GM21526 (cell line): ENCODE data around the gene PDF.
"Not testable (repeated sequence)": the region's sequence is repeated elsewhere in the genome, so short reads cannot be mapped to it uniquely, and the experiment has no call there.

Source experiments
- ATAC-seq: cut with Tn5 transposase; IDR thresholded peaks from one replicate; pipeline ENCODE4 v1.9.1; 2021; ENCODE audit warnings: moderate library complexity; ENCODE audit not compliant: unreplicated experiment, low FRiP score

Gene PDF

DNA sequence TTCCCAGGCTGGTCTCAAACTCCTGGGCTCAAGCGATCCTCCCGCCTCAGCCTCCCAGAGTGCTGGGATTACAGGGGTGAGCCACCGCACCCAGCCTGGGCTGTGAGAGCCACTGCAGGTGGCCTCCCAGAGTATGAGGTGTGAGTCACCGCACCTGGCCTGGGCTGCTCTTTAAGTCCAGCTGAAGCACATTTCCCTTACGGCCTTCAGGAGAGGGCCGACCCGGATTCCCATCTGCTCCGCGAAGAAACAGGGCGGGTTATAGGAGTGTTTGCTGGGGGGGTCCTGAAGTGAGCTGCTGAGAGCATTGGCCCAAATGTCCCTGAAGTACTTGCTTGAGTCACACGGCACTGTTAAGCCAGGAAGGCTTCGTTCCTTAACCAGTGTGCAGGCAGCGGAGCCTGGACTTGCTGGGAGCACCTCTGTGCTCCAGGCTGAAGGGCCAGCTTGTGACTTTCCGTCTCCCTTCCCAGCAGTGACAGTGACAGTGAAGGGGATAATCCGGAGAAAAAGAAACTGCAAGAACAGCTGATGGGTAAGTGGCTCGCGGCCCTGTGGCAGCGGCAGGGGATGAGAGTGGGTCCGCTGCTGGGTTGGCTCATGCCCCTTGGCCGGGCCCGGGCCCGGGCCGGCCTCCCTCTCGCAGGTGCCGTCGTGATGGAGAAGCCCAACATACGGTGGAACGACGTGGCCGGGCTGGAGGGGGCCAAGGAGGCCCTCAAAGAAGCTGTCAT lies 12.0 kb downstream of the PDF start:
- no peak for ATAC-seq

DNA sequence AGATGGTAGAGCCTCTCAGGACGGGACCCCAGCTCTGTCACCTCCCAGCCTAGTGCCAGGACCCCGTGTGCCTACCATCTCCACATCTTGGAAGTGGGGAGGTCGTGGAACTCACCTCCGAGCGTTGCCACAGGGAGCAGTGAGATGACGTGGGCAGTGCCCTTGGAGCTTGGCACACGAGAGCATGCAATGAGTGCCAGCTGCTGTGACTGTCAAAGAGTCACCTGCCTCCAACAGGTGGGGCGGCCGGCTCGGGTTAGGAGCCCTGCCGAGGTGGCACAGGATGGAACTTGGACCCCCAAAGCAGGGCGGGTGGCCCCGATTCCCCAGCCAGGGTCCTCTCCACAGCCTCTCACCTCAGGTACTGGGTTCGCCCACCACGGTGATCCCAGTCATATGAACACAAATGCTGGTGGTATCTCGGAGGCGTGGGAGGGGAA lies 13.8 kb downstream of the PDF start:
- no peak for ATAC-seq

DNA sequence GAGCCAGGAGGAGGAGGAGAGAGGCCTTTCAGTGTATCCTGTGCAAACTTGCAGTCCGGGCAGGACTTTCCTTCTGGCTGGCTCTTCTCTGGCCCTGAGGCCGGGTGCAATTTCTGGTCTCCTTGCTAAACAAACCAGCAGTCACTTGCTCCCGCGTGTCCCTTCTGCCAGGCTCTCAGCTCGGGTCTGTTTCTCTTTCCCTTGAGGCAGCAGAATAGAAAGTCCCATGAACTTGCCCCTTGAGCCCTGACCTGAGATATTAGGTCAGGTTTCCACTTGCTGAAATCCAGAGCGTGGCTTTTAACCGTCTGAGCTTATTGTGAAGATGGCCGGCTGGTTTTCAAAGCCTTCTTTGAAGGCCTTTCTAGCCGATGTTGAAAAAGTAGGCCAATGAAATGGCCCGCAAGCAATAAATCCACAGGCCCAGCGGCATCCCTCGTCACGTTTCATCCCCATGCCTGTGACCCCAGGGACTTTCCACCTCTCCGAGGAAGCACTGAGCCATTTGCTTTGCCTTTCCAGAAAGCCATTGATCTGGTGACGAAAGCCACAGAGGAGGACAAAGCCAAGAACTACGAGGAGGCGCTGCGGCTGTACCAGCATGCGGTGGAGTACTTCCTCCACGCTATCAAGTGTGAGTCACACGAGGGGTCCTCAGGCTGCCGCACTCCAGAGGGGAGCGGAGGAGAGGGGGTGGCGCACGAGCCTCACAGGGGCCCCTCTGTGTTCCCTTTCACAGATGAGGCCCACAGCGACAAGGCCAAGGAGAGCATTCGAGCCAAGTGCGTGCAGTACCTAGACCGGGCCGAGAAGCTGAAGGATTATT lies 14.7 kb downstream of the PDF start:
- ATAC-seq = no peak

DNA sequence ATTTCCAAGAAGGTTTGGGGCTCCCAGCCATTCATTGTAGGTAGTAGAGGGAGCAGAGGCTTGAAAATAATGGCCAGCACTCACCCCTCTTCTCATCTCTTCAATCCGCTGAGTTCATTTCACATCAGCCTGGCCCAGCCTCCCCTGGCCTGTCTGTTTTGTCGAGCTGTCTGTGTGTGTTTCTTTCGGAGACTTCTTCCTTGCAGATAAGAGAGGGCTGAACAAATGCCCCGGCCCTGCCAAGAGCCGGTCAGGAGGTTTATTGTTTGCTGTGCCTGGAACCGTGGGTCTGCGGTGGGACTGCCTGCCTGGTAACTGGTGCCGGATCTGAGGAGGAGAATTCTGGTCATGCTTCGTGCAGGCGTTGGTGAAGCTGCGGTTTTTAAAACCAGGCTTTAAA lies 15.9 kb downstream of the PDF start:
- no peak for ATAC-seq

DNA sequence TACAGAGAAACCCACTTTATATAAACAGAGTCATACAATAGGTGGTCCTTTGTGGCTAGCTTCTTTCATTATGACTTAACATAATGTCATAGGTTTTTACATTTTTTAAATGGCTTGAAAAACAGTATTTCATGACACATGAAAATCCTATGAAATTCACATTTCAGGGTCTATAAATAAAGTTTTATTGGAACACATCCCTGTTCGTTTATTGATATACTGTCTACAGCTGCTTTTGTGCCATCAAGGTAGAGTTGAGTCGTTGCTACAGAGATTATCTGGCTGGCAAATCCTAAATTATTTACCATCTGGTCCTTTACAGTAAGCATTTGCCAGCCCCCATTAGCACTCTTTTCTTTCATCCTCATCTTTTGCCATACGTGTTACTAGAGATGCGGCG lies 16.9 kb downstream of the PDF start:
- no peak for ATAC-seq

DNA sequence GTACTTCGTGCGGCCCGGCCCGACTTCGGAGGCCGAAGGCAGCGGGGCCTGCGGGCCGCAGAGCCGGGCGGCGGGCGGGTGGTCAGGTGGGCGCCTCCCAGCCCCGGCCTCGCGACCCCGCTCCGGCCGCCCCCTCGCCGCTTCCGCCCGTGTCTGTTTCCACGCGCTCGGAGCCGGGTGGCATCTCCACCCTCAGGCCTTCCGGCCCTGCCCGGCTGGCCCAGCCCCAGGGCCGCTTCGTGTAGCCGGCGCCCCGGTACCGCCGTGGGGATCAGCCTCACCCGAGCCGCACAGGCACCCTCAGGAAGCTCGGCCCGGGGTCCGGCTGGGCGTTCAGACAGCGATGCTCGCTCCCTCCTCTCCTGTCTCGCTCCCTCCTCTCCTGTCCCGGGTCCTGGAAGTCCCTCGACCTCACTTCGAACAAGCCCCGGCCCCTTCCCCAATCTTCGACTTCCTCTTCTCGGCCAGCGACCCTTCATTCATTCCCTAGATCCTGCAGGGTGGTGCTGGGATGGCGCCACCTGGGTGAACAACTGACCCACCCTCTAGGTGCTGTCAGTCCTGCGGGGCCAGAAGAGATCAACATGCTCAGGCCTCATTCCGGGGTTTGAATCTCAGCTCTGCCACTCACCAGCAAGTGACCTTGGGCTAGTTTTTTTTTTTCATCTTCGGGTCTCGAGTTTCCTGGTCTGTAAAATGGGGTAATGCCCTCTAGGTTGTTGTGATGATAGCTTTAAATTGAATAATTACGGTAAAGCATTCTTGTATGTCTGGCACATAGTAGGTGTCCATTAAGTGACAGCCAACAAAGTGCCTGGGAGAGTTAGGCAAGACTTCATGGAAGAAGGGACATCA lies 18.6 kb downstream of the PDF start:
- peak; percentile 39 for ATAC-seq

DNA sequence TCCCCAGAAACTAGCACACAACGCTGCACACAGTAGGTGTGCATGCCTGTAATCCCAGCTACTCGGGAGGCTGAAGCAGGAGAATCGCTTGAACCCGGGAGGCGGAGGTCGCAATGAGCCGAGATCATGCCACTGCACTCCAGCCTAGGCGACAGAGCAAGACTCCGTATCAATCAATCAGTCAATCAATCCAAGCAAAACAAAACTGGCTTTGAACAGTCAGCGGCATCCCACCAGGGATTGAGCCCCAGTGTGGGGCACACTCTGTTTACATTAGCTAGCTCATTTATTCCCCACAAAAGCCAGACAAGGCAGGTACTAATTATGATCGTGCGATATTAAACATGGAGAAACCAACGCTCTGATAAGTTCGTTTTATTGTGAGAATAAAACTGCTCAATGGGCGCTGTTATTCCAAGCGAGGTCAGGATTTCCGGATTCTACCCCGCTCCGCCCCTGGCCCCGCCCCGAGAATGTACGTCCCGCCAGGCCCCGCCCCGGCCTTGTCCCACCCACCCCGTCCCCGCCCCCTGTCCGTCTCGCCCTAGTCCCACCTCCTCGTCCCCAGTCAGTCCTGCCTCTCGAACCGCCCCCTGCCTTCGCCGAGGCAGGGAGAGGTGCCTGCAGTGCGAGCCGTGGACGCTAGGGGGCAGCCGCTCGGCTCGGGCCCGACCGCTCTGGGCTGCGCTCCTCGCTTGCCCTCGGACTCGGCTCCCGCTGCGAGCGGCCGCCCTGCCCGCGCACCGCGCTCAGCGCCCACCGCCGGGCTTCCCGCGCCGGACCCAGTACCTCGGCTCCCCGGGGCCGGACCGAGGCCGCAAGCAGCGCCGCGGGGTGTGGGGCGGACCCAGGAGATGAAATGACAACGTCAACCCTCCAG lies 19.5 kb downstream of the PDF start, which contains the start of gene VPS4A:
Gene VPS4A (plus strand): TSS at position 698 of the 880 bp plus-strand sequence. CDS start 162 bp downstream, at position 860.
- peak; percentile 90 for ATAC-seq

DNA sequence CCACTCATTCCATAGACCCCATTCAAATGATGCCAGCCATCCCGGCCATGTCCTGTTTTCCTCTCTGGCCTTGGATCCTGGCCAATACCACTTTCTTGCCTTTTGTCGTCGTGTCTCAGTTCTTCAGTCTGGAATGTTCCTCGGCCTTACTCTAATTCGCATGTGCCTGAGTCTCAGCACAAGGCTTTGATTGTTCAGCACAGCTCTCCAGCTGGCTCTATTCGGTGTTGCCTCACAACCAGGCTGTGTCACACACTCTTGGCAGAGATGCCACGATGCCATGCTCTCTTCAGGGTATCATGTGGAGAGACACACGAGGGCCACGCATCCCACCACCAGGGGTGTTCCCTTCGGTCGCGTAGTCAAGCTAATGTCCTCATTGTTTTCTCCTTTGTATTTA lies 21.1 kb downstream of the PDF start:
- ATAC-seq = no peak

DNA sequence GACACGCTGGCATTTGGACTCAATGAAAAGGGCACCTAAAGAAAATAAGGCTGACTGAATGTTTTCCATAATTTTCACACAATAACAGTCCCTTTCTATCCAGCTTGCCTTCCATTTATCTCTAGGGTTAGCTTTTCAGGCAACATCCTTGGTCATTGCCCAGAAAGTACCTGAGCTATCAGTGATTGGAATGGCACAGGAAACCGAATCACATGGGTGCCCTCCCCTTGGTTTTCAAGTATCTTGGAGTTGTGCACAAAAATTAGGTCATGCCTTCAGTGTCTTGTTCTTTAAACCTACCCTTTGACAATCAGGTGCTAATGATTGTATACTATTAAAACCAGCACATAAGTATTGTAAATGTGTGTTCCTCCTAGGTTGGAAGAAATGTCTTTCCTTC lies 22.5 kb downstream of the PDF start:
- ATAC-seq = no peak

DNA sequence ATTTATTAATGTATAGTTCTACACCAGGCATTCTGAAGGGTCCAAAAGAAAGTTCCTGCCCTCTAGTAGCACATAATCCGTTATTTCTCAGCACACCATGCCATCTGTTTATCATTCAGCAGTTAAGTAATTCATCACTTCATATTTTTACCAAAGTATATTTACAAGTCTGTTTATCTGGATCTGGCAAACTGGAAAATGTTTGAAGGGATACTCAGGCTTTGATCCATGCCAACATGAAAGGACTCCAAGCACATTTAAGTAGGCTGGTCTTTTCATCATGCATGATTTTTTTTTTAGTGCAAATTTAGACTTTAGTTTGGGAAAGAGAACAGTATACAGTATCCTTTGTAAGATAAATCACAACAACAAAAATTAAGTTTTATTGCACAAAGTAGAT lies 23.3 kb downstream of the PDF start:
- no peak for ATAC-seq

DNA sequence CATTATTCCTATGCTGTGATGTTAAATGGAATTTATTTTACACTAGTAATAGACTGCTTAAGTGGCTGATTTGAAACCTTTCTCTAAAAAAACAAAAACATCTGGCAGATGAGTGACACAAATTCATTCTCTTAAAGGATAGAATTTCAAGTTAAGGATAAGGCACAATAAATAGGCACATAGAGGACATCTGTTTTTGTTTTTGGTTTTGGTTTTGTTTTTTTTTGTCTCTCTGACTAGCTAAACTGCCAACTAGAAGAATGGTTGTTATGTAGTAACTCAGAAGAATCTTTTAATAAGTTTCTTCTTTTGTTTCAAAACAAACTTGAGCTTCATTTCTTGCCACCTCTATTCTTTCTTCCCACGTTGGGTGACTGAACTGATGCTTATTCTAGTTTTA lies 24.4 kb downstream of the PDF start:
- ATAC-seq = no peak

DNA sequence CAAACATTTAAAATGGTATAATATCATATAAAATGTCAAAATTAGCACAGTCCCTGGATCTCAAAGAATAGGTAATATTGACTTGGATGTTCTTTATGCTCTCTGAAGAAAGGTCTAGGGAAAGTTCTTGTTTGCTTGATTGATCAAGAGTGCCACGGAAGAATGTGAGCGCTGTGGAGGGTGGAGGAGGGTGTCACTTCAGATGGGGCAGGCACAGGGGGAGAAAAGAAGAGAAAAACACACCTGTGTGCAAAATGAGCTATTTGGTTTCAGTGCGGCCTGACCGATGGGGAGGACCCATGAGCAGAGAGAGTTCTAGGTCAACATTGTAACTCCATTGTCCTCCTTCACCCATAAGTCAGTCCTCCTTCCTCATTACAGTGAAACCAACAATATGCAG lies 28.1 kb downstream of the PDF start:
- no peak for ATAC-seq

DNA sequence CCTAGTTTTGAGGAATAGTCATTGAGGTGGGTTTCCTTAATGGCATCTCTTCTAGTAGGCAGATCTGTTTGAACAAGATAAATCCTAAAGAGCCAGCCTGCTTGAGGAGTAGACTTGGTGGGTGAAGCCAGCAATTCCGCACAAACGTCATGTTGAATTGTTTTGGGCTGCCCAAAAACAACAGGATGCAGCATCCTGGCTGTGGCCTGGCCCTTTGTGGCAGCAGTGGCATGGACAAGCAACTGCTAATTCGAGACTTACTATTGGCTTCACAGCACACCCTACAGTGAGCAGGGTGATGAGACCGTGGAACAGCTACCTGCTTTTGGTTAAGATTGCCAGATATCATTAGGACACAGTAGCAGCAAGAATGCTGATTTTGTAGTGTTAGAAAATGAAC lies 28.5 kb downstream of the PDF start:
- ATAC-seq = no peak

DNA sequence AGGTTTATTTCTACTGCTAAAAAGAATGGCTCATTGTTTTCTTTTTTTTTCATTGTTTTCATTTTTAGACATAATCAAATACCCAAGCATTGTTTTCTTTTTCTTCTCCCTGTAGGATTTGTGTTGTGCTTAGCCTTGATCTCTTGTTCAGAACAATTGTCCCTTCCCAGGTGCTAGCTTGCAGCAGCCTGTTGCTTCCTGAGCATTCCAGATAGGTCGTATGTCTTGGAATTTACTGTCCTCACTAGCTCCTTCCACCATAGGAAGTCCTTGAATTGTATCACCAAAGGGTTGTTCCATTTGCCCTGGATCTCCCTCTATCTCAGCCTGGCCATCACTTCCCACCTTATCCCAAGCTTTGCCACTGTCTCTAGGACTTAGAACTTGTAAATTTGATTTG lies 29.2 kb downstream of the PDF start:
- no peak for ATAC-seq

DNA sequence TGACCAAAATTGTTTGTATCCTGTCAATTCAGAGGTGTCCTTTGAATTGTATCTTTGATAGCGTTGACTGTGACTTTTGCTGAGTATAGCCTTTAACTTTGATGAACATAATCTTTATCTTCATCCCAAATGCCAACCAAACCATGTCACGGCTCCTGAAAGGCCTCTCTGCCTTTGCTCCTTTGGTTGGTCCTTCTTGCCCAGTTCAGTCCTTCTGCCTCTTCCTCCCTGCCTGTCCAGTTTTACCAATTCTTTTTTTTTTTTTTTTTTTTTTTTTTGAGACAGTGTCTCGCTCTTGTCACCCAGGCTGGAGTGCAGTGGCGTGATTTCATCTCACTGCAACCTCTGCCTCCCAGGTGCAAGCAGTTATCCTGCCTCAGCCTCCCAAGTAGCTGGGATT lies 32.1 kb downstream of the PDF start:
- ATAC-seq = no peak

DNA sequence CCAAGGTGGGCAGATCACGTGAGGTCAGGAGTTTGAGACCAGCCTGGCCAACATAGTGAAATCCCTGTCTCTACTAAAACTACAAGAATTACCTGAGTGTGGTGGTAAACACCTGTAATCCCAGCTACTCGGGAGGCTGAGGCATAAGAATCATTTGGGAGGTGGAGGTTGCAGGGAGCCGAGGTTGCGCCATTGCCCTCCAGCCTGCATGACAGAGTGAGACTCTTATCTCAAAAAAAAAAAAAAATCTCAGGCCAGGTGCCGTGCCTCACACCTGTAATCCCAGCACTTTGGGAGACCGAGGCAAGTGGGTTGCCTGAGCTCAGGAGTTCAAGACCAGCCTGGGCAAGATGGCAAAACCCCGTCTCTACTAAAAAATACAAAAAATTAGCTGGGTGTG lies 33.6 kb downstream of the PDF start:
- ATAC-seq = not testable (repeated sequence)

DNA sequence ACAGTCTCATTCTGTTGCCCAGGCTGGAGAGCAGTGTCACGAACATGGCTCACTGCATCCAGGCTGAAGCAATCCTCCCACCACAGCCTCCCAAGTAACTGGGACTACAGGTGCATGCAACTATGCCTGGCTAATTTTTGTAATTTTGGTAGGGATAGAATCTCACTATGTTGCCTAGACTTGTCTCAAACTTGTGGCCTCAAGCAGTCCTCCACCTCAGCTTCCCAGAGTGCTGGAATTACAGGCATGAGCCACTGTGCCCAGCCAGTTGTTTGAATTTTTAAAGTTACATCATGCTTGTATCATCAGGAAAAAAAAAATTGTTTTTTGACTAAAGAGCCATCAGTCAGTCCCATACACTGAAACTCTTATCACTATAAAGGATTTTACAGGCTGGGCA lies 36.3 kb downstream of the PDF start:
- no peak for ATAC-seq

DNA sequence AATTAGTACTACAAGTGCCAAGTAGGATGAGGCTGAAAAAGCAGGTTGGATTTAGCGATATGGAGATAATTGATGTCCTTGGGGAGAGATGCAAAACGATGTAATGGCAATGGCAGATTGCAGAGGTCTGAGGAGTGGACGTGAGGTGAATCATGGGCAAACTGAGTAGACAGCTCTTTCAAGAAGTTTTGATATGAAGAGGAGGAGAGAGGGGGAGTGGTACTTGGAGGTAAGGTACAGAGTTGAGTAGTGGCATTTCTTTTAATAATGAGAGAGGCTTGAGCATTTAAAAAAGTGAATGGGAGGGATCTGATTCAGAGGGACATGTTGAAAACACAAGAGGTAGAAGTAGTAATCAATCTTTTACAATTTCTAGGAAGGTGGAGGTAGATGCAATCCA lies 37.0 kb downstream of the PDF start:
- no peak for ATAC-seq

DNA sequence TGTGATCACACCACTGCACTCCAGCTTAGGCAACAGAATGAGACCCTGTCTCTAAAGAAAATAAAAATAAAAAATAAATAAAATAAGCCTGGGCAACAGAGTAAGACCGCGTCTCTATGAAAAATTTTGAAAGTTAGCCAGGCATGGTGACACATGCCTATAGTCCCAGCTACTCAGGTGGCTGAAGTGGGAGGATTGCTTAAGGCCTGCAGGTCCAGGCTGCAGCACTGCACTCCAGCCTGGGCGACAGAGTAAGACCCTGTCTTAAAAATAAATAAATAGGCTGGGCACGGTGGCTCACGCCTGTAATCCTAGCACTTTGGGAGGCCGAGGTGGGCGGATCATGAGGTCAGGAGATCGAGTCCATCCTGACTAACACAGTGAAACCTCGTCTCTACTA lies 38.7 kb downstream of the PDF start:
- not testable (repeated sequence) for ATAC-seq
